Kidney epithelial cell (primary cell): ENCODE data around the gene CCL13. TPM values are rescaled to one million over a fixed set of nuclear protein-coding genes. Genes with fewer than 3 reads are reported as not detected.

Source experiments
- DNase-seq: peaks from one replicate; pipeline ENCODE4 v3.0.0-alpha.2; 2010; ENCODE audit warnings: low read depth
- H3K27me3 ChIP-seq: 2 replicates; pipeline ENCODE4 v1.6.0; 2011; ENCODE audit warnings: low read length; ENCODE audit not compliant: control insufficient read depth, insufficient read depth
- H3K36me3 ChIP-seq: 2 replicates; pipeline ENCODE4 v1.5.1; 2011; ENCODE audit warnings: low read length; ENCODE audit not compliant: control insufficient read depth, insufficient read depth
- H3K4me3 ChIP-seq: 2 replicates; pipeline ENCODE4 v1.5.1; 2011; ENCODE audit warnings: low read depth, mild to moderate bottlenecking, control low read depth, low read length
- CTCF ChIP-seq: IDR thresholded peaks from 2 replicates; pipeline ENCODE4 v1.5.1; 2011; ENCODE audit warnings: mild to moderate bottlenecking, moderate library complexity, low read length, control low read depth, inconsistent platforms; ENCODE audit not compliant: insufficient read depth, poor library complexity, severe bottlenecking
- total RNA-seq: library from RNA; depleted of rRNA; stranded (reverse); fragments of >200 nt; gene quantifications from 2 replicates; pipeline ENCODE4 v1.2.3, GENCODE V29; 2015

The CCL13 gene
- total RNA-seq, 1 donor from 2014 or later: not detected

DNA sequence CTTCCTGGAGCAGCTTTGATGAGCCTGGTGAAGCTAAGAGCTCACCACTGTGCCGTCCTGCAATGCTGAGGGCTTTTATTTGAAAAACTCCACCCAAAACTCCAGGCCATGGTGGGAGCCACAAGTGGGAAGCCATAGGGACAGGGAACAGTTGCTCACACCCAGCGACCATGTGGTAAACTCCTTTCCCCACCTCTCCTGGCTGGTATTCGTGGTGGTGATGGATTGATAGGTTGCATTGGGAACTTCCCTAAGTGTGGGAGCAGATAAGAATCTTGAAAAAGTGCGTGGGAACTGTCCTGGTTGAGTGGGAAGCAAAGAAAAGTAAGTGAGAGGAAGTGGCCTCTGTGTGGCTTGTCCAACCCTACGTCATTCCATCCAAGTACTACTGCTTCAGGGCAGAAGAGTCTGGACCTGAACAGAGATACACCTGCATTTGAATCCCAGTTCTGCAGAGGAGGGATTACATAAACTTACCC lies 6.9 kb downstream of the CCL13 start, which contains the start of gene CCL1:
Gene CCL1 (minus strand): TSS at position 51 of the 479 bp plus-strand sequence. CDS start 72 bp downstream, outside the sequence.
- Histone ChIP-seq H3K27me3 (peaks cover 5% of the 10 kb centered on the region), H3K4me3 (no peak within 1 kb of the TSS), H3K36me3 (no peaks in the 10 kb centered on the region)
- TF ChIP-seq CTCF: no peak
- DNase-seq: no peak

DNA sequence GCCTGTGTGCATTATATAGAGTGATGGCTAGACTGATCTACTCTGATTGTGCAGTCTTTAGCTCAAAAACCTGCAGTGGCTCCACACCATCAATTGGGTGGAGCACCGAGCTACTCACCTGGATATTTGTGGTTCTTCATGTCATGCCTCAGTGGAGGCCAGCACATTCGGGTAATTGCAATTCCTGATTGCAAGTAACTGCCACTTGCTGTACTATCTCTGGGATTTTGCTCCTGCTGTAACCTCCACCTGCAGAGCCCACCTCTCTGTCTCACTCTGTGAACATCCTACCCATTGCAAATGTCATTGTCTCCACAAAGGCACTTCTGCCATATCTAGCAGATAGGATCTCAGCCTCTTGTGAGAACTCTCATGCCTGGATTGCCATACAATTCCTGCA lies 8.5 kb downstream of the CCL13 start:
- Histone ChIP-seq H3K27me3 (peaks cover 5% of the 10 kb centered on the region), H3K4me3 (no peak overlapping the region), H3K36me3 (no peaks in the 10 kb centered on the region)
- no peak for DNase-seq
- TF ChIP-seq CTCF: no peak

- H3K27me3 ChIP-seq: peaks cover 5% of the 10 kb centered on the region
- H3K36me3 ChIP-seq: no peaks in the 10 kb centered on the region
- TF ChIP-seq CTCF: no peak
- DNase-seq: no peak
- H3K4me3 ChIP-seq: no peak overlapping the region
Observed at GRCh38 chr17:34365340-34365739, 9.1 kb downstream of the CCL13 start.

- Histone ChIP-seq H3K27me3 (peaks cover 5% of the 10 kb centered on the region), H3K36me3 (no peaks in the 10 kb centered on the region), H3K4me3 (no peak overlapping the region)
- DNase-seq: no peak
- no peak for TF ChIP-seq CTCF
Observed at GRCh38 chr17:34366010-34366409, 9.7 kb downstream of the CCL13 start.

- no peak for TF ChIP-seq CTCF
- Histone ChIP-seq H3K36me3 (no peaks in the 10 kb centered on the region), H3K27me3 (peaks cover 5% of the 10 kb centered on the region), H3K4me3 (no peak overlapping the region)
- no peak for DNase-seq
Observed at GRCh38 chr17:34366529-34367107, 10.3 kb downstream of the CCL13 start.
